Neural cell (in vitro differentiated cells): Measurements from ENCODE around the gene CDC123.

ENCODE experiments used
- EP300 ChIP-seq: fragments of 450-650 bp; conservative IDR thresholded peaks from 2 replicates; pipeline ENCODE4 v1.6.1; 2014; ENCODE audit warnings: antibody characterized with exemption, mild to moderate bottlenecking, moderate library complexity; ENCODE audit not compliant: poor library complexity, severe bottlenecking
- EZH2 ChIP-seq: fragments of 200-600, 300-800 bp; shearing (Covaris generic), sonication (generic); IDR thresholded peaks from 2 replicates; pipeline ENCODE4 v1.6.1; 2014; ENCODE audit warnings: antibody characterized with exemption, low read length, borderline replicate concordance, mild to moderate bottlenecking; ENCODE audit not compliant: insufficient read depth, poor library complexity, severe bottlenecking
- MXI1 ChIP-seq: fragments of 450-650 bp; conservative IDR thresholded peaks from 2 replicates; pipeline ENCODE4 v1.6.1; 2014; ENCODE audit warnings: antibody characterized with exemption, mild to moderate bottlenecking; ENCODE audit not compliant: poor library complexity, severe bottlenecking
- POLR2AphosphoS5 ChIP-seq: IDR thresholded peaks from 2 replicates; pipeline ENCODE4 v1.6.1; 2012
- RAD21 ChIP-seq: fragments of 450-650 bp; conservative IDR thresholded peaks from 2 replicates; pipeline ENCODE4 v1.6.1; 2014; ENCODE audit warnings: antibody characterized with exemption, mild to moderate bottlenecking, moderate library complexity
- SMC3 ChIP-seq: fragments of 450-650 bp; conservative IDR thresholded peaks from 2 replicates; pipeline ENCODE4 v1.6.1; 2014; ENCODE audit warnings: antibody characterized with exemption, mild to moderate bottlenecking, moderate library complexity; ENCODE audit not compliant: poor library complexity
- TF ChIP-seq, protein P1 (sequence below): fragments of 450-650 bp; IDR thresholded peaks from 2 replicates; pipeline ENCODE4 v1.5.1; 2014; ENCODE audit warnings: antibody characterized with exemption, mild to moderate bottlenecking, moderate library complexity; ENCODE audit not compliant: poor library complexity, severe bottlenecking

DNA sequence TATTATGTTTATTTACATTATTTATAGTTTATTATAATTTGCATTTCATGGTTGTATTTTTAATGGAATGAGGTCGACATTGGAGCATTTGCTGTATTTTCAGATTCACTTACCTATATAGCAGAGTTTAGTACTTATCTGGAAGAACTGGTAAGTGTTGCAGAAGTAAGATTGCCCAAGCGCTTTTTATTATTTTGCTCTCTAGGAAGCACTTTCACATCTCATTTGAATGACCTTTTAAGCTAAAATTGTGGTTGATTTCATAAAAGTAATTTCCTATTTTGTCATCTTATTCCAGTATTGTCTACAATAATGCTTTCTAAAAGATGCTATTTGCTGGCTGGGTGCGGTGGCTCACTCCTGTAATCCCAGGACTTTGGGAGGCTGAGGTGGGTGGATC, 37.9 kb upstream of the CDC123 start:
- TF ChIP-seq, protein P1, sequence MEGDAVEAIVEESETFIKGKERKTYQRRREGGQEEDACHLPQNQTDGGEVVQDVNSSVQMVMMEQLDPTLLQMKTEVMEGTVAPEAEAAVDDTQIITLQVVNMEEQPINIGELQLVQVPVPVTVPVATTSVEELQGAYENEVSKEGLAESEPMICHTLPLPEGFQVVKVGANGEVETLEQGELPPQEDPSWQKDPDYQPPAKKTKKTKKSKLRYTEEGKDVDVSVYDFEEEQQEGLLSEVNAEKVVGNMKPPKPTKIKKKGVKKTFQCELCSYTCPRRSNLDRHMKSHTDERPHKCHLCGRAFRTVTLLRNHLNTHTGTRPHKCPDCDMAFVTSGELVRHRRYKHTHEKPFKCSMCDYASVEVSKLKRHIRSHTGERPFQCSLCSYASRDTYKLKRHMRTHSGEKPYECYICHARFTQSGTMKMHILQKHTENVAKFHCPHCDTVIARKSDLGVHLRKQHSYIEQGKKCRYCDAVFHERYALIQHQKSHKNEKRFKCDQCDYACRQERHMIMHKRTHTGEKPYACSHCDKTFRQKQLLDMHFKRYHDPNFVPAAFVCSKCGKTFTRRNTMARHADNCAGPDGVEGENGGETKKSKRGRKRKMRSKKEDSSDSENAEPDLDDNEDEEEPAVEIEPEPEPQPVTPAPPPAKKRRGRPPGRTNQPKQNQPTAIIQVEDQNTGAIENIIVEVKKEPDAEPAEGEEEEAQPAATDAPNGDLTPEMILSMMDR, result no peak
- TF ChIP-seq RAD21, result no peak
- no peak for TF ChIP-seq EZH2
- no peak for TF ChIP-seq MXI1
- no peak for TF ChIP-seq EP300
- no peak for TF ChIP-seq SMC3
- no peak for TF ChIP-seq POLR2AphosphoS5
